SK-N-MC (cell line): ENCODE measurements around the gene FCRL1.

Experiments
- EZH2 ChIP-seq: fragments of 200-600 bp; sonication (generic); IDR thresholded peaks from one replicate; pipeline ENCODE4 v1.6.1; 2017; ENCODE audit warnings: antibody characterized with exemption
- FOXP2 ChIP-seq: optimal IDR thresholded peaks from 2 replicates; pipeline ENCODE3; 2011; ENCODE audit warnings: mild to moderate bottlenecking, moderate library complexity; ENCODE audit not compliant: insufficient read depth; ENCODE audit errors: extremely low read length, control extremely low read depth
- POLR2AphosphoS5 ChIP-seq: IDR thresholded peaks from 2 replicates; pipeline ENCODE4 v1.6.1; 2012; ENCODE audit warnings: mild to moderate bottlenecking, low read depth, low read length, borderline replicate concordance

DNA sequence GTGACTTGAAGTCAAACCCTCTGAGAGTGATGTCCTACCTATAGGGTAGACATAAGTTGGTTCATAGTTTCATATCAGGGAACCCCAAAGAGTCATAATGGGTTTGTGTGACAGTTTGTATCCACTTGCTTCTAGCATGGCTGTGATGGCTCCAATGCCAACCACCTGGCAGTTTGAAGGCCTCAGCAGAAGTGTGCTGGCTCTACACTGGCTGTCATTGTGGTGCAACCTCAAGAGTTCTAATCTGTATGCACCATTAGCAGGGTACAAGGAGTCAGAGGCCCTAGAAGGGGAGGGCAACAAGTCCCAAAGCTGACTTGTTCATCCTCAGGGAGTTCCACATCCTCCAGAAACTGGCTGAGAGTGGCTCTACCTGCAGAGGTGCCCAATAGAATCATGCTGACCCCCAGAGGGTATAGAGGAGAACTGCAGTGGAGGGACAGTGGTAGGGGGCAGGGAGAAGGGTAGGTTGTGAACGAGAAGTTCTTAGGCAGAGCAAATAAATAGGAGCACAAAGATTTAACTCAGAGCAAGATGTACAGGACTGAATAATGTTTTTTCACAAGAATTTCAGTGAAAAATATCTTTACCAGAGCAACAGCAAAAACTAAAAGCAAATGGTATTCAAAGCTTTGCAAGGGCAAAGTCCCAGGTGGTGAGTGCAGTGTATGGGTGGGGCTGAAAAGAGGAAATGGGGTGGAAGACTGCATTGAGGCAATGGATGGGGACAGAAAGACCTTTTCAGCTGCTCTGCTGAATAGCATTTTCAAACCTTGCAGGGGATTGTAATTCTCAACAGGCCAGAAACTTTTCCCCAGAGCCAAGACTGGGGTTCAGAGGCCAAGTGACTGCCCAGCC, 46.2 kb downstream of the FCRL1 start:
- TF ChIP-seq POLR2AphosphoS5 (no peak), EZH2 (no peak), FOXP2 (no peak)
